MG63 (cell line): Measurements from ENCODE around the gene KLHL33. TPM values are rescaled to one million over a fixed set of nuclear protein-coding genes. Genes with fewer than 3 reads are reported as not detected.
"Not testable (repeated sequence)": the region's sequence is repeated elsewhere in the genome, so short reads cannot be mapped to it uniquely, and the experiment has no call there.

Experiments used
- DNase-seq: peaks from one replicate; pipeline ENCODE4 v3.0.0-alpha.2; 2020
- H3K27me3 ChIP-seq: fragments of 250-450 bp; sonication (Bioruptor Pico); 2 replicates; pipeline ENCODE4 v1.5.1; 2020; ENCODE audit warnings: mild to moderate bottlenecking, moderate library complexity
- H3K36me3 ChIP-seq: fragments of 250-450 bp; sonication (Bioruptor Pico); 2 replicates; pipeline ENCODE4 v1.5.1; 2020; ENCODE audit warnings: mild to moderate bottlenecking, moderate library complexity
- H3K4me3 ChIP-seq: fragments of 250-450 bp; sonication (Bioruptor Pico); 2 replicates; pipeline ENCODE4 v1.5.1; 2020; ENCODE audit warnings: mild to moderate bottlenecking, moderate library complexity
- H3K9me3 ChIP-seq: fragments of 250-450 bp; sonication (Bioruptor Pico); 2 replicates; pipeline ENCODE4 v1.5.1; 2020; ENCODE audit warnings: mild to moderate bottlenecking, moderate library complexity
- total RNA-seq: library from RNA; depleted of rRNA; stranded (reverse); fragments of >200 nt; shearing (Covaris generic); gene quantifications from 2 replicates; pipeline ENCODE4 v1.2.3, GENCODE V29; 2014; ENCODE audit warnings: low replicate concordance

KLHL33 gene
- total RNA-seq, 1 experiment from 2014 or later, result not detected

- Histone ChIP-seq H3K27me3 (no peaks in the 10 kb centered on the region), H3K4me3 (no peak overlapping the region), H3K9me3 (no peaks in the 10 kb centered on the region), H3K36me3 (peaks cover 29% of the 10 kb centered on the region)
- no peak for DNase-seq
Observed at GRCh38 chr14:20458031-20458789, 22.2 kb upstream of the KLHL33 start.

GRCh38 chr14:20456971-20457370, 21.0 kb upstream of the KLHL33 start:
- peaks cover 32% of the 10 kb centered on the region for H3K36me3 ChIP-seq
- H3K4me3 ChIP-seq, result no peak overlapping the region; the same call in 1 of the 2 replicates
- DNase-seq, result no peak
- no peaks in the 10 kb centered on the region for H3K9me3 ChIP-seq
- H3K27me3 ChIP-seq, result no peaks in the 10 kb centered on the region

- peaks cover 36% of the 10 kb centered on the region for H3K36me3 ChIP-seq
- peak overlapping the region; percentile 93 for H3K4me3 ChIP-seq
- H3K27me3 ChIP-seq, result no peaks in the 10 kb centered on the region
- DNase-seq, result peak; percentile 56
- H3K9me3 ChIP-seq, result no peaks in the 10 kb centered on the region
Observed at GRCh38 chr14:20455355-20456300, 19.7 kb upstream of the KLHL33 start.

GRCh38 chr14:20454516-20455354, 18.8 kb upstream of the KLHL33 start, which contains the start of the genes APEX1 and OSGEP:
Gene APEX1 (plus strand): TSS chr14:20455226. CDS start chr14:20455646, 420 bp downstream.
Gene OSGEP (minus strand): TSS chr14:20454812. CDS start chr14:20454683, 129 bp downstream.
- peak within 1 kb of the TSS; percentile 93 for H3K4me3 ChIP-seq
- no peaks in the 10 kb centered on the region for H3K9me3 ChIP-seq
- no peaks in the 10 kb centered on the region for H3K27me3 ChIP-seq
- DNase-seq, result peak; percentile 93
- peaks cover 32% of the 10 kb centered on the region for H3K36me3 ChIP-seq

- DNase-seq, H3K27me3 ChIP-seq, H3K4me3 ChIP-seq, H3K9me3 ChIP-seq: not testable (repeated sequence)
- peaks cover 37% of the 10 kb centered on the region for H3K36me3 ChIP-seq
Observed at GRCh38 chr14:20452831-20453230, 16.9 kb upstream of the KLHL33 start.

- H3K27me3 ChIP-seq, result no peaks in the 10 kb centered on the region
- H3K36me3 ChIP-seq, result peaks cover 13% of the 10 kb centered on the region
Observed at GRCh38 chr14:20446889-20447288, 10.9 kb upstream of the KLHL33 start.

GRCh38 chr14:20443650-20444049, 7.7 kb upstream of the KLHL33 start:
- not testable (repeated sequence) for DNase-seq, H3K36me3 ChIP-seq, H3K27me3 ChIP-seq, H3K9me3 ChIP-seq, H3K4me3 ChIP-seq

More at GRCh38 chr14:20446889-20447288, 10.9 kb upstream of the KLHL33 start:
- H3K9me3 ChIP-seq, result no peaks in the 10 kb centered on the region
- H3K4me3 ChIP-seq, result no peak overlapping the region
- DNase-seq, result no peak

- Histone ChIP-seq H3K4me3 (no peak overlapping the region), H3K27me3 (no peaks in the 10 kb centered on the region), H3K36me3 (no peaks in the 10 kb centered on the region; the same call in 1 of the 2 replicates), H3K9me3 (no peaks in the 10 kb centered on the region)
- DNase-seq, result no peak
Observed at GRCh38 chr14:20441461-20441860, 5.5 kb upstream of the KLHL33 start.

- H3K4me3 ChIP-seq, result no peak overlapping the region
- DNase-seq, result no peak
- no peaks in the 10 kb centered on the region for H3K27me3 ChIP-seq
- H3K9me3 ChIP-seq, result no peaks in the 10 kb centered on the region
- no peaks in the 10 kb centered on the region; the same call in 1 of the 2 replicates for H3K36me3 ChIP-seq
Observed at GRCh38 chr14:20440882-20441281, 4.9 kb upstream of the KLHL33 start.

- Histone ChIP-seq H3K9me3 (no peaks in the 10 kb centered on the region), H3K4me3 (no peak overlapping the region), H3K27me3 (no peaks in the 10 kb centered on the region), H3K36me3 (no peaks in the 10 kb centered on the region)
- DNase-seq, result no peak
Observed at GRCh38 chr14:20440465-20440864, 4.5 kb upstream of the KLHL33 start.

- DNase-seq, result no peak
- H3K36me3 ChIP-seq, result no peaks in the 10 kb centered on the region
- H3K27me3 ChIP-seq, result no peaks in the 10 kb centered on the region
- no peak overlapping the region for H3K4me3 ChIP-seq
- H3K9me3 ChIP-seq, result no peaks in the 10 kb centered on the region
Observed at GRCh38 chr14:20438664-20439063, 2.7 kb upstream of the KLHL33 start.

GRCh38 chr14:20436363-20436755, 393 bp upstream of the KLHL33 start:
- Histone ChIP-seq H3K36me3 (no peaks in the 10 kb centered on the region), H3K27me3 (no peaks in the 10 kb centered on the region), H3K9me3 (no peaks in the 10 kb centered on the region), H3K4me3 (no peak overlapping the region)
- DNase-seq, result peak; percentile 54

- no peak for DNase-seq
- no peaks in the 10 kb centered on the region for H3K9me3 ChIP-seq
- H3K4me3 ChIP-seq, result no peak overlapping the region
- H3K36me3 ChIP-seq, result no peaks in the 10 kb centered on the region
- H3K27me3 ChIP-seq, result no peaks in the 10 kb centered on the region
Observed at GRCh38 chr14:20434701-20435581, 1.0 kb downstream of the KLHL33 start.

GRCh38 chr14:20429801-20430669, 5.9 kb downstream of the KLHL33 start:
- DNase-seq, result no peak
- Histone ChIP-seq H3K4me3 (no peak overlapping the region), H3K9me3 (no peaks in the 10 kb centered on the region), H3K36me3 (no peaks in the 10 kb centered on the region), H3K27me3 (no peaks in the 10 kb centered on the region)

- Histone ChIP-seq H3K9me3 (no peaks in the 10 kb centered on the region), H3K27me3 (no peaks in the 10 kb centered on the region), H3K36me3 (no peaks in the 10 kb centered on the region), H3K4me3 (no peak overlapping the region)
- DNase-seq, result no peak
Observed at GRCh38 chr14:20428802-20429201, 7.2 kb downstream of the KLHL33 start.
